Measurements from ENCODE around the gene ABCA2. TPM values are rescaled to one million over a fixed set of nuclear protein-coding genes. Genes with fewer than 3 reads are reported as not detected.

ABCA2 gene
- total RNA-seq, 1 experiment from 2014 or later = 19.2 TPM

DNA sequence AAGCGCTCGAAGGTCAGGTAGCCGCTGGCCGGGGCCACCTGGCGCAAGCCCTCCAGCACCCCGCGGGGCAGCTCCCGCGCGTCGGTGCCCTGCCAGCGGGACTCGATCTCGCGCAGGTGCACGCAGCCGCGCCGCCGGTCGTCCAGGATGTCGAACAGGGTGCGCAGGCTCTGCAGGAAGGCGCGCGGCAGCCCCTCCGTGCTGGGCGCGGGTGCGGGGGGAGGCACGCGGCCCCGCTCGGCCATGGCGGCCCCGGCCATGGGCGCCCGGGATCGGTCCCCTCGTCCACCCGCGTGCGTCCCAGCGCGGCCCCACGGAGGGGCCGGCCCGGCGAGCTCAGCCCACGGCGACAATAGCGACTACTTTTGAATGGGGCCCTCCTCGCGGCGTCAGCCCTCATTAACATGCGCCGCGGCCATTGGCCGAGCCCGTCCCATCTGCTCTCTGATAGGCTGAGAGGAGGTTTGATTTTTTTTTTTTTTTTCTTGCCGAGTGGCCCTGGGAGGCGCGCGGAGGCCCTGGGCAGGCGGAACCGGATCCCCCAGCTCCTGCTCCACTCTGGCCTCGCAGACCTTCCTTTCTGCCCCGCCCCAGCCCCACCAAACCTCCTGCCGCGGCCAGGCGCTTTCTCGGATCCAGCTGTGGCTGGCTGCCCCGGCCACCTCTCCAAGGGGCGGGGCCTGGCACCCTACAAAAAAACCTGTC is 42.3 kb upstream of the ABCA2 start, which contains the start of gene SAPCD2:
TSS of gene SAPCD2 (minus strand) at position 357 of the 705 bp plus-strand sequence. CDS start at position 260, 97 bp downstream.
- peak within 1 kb of the TSS; percentile 71 for H3K4me3 Mint-ChIP-seq
- no peaks in the 10 kb centered on the region for H3K9me3 Mint-ChIP-seq
- H3K4me1 Mint-ChIP-seq = peaks cover 34% of the 10 kb centered on the region
- peak; percentile 84 for ATAC-seq
- CTCF ChIA-PET = interaction anchor here (0.7 to 10.4 kb wide), 34 partner anchors 7 to 532 kb away, joined by 3 to 240 read pairs (median 5); partner anchors contain the start of genes ABCA2, ENTPD2, EXD3 and LCN8
- H3K36me3 Mint-ChIP-seq = peaks cover 3% of the 10 kb centered on the region
- POLR2A ChIA-PET = interaction anchor here (0.6 to 2.9 kb wide), 7 partner anchors 15 to 170 kb away, joined by 3 to 21 read pairs (median 5); partner anchors contain the start of genes MAN1B1 and TPRN
- TF ChIP-seq MYBL2 (CRISPR knock-in tag; IDR thresholded peaks at IDR 0.05) = peak; percentile 87
- no peak for TF ChIP-seq TEAD4 (CRISPR knock-in tag; IDR thresholded peaks at IDR 0.05)
- TF ChIP-seq, protein P1, sequence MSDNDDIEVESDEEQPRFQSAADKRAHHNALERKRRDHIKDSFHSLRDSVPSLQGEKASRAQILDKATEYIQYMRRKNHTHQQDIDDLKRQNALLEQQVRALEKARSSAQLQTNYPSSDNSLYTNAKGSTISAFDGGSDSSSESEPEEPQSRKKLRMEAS (CRISPR knock-in tag; IDR thresholded peaks at IDR 0.05) = 0 out of 2 replicates have a peak, but pooled peaks have one; percentile 29
- TF ChIP-seq, protein P2, sequence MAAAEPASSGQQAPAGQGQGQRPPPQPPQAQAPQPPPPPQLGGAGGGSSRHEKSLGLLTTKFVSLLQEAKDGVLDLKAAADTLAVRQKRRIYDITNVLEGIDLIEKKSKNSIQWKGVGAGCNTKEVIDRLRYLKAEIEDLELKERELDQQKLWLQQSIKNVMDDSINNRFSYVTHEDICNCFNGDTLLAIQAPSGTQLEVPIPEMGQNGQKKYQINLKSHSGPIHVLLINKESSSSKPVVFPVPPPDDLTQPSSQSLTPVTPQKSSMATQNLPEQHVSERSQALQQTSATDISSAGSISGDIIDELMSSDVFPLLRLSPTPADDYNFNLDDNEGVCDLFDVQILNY (CRISPR knock-in tag; IDR thresholded peaks at IDR 0.05) = 0 out of 2 replicates have a peak, but pooled peaks have one; percentile 24
- TF ChIP-seq, protein P3, sequence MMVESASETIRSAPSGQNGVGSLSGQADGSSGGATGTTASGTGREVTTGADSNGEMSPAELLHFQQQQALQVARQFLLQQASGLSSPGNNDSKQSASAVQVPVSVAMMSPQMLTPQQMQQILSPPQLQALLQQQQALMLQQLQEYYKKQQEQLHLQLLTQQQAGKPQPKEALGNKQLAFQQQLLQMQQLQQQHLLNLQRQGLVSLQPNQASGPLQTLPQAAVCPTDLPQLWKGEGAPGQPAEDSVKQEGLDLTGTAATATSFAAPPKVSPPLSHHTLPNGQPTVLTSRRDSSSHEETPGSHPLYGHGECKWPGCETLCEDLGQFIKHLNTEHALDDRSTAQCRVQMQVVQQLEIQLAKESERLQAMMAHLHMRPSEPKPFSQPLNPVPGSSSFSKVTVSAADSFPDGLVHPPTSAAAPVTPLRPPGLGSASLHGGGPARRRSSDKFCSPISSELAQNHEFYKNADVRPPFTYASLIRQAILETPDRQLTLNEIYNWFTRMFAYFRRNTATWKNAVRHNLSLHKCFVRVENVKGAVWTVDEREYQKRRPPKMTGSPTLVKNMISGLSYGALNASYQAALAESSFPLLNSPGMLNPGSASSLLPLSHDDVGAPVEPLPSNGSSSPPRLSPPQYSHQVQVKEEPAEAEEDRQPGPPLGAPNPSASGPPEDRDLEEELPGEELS (CRISPR knock-in tag; IDR thresholded peaks at IDR 0.05) = 0 out of 2 replicates have a peak, but pooled peaks have one; percentile 12
- no peak for TF ChIP-seq ZNF121 (CRISPR knock-in tag; IDR thresholded peaks at IDR 0.05)
- no peak for TF ChIP-seq ATF1 (CRISPR knock-in tag; IDR thresholded peaks at IDR 0.05)
- TF ChIP-seq NFYB (CRISPR knock-in tag; conservative IDR thresholded peaks at IDR 0.05; ENCODE audit: low read depth) = 0 out of 2 replicates have a peak, but pooled peaks have one; percentile 24
- H3K27ac Mint-ChIP-seq = peak within 1 kb of the TSS; percentile 95
- peak; percentile 88 for DNase-seq (ENCODE audit: low spot score)
- no peaks in the 10 kb centered on the region for H3K27me3 Mint-ChIP-seq (ENCODE audit: low read depth)

DNA sequence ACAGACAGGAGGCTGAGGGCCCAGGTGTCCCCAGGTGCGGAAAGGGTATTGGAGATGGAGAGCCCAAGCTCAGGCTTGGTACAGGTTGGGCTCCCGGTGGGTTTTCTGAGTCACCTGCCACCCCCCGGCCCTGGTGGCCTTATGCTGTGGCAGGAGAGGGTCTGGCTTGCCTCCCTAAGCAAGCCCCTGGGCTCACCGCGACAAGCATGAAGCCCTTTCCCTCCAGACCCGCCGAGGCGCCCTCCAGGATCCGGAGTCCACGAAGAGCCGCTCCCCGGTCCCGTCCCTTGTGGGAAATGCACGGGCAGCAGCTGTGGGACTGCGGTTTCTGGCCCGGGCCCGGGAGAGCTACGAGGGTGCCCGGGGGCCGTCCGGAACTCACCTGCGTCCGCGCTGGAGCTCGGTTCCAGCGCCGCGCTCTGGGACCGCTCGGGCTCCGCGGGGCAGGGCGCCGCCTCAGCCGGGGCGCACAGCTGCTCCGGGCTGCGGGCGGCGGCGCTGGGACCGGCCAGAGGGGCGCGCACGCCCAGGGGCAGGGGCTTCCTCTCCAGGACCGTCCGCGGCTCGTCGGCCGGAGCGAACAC is 41.6 kb upstream of the ABCA2 start:
- POLR2A ChIA-PET = interaction anchor here (1.0 to 2.9 kb wide), 5 partner anchors 17 to 171 kb away, joined by 3 to 21 read pairs (median 5); partner anchors contain the start of genes MAN1B1 and TPRN
- Mint-ChIP-seq H3K4me1 (peaks cover 26% of the 10 kb centered on the region), H3K9me3 (no peaks in the 10 kb centered on the region), H3K27me3 (ENCODE audit: low read depth) (no peaks in the 10 kb centered on the region), H3K36me3 (peaks cover 3% of the 10 kb centered on the region), H3K4me3 (peak overlapping the region; percentile 69), H3K27ac (no peak overlapping the region)
- TF ChIP-seq, protein P2 (CRISPR knock-in tag; IDR thresholded peaks at IDR 0.05) = no peak
- no peak for TF ChIP-seq NFE2L1 (CRISPR knock-in tag; IDR thresholded peaks at IDR 0.05)
- no peak for TF ChIP-seq RELA (CRISPR knock-in tag; IDR thresholded peaks at IDR 0.05; ENCODE audit: borderline replicate concordance)
- TF ChIP-seq, protein P4, sequence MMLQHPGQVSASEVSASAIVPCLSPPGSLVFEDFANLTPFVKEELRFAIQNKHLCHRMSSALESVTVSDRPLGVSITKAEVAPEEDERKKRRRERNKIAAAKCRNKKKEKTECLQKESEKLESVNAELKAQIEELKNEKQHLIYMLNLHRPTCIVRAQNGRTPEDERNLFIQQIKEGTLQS (CRISPR knock-in tag; conservative IDR thresholded peaks at IDR 0.05) = no peak
- no peak for TF ChIP-seq GRHL2 (CRISPR knock-in tag; IDR thresholded peaks at IDR 0.05; ENCODE audit: insufficient replicate concordance, severe bottlenecking)
- TF ChIP-seq, protein P5, sequence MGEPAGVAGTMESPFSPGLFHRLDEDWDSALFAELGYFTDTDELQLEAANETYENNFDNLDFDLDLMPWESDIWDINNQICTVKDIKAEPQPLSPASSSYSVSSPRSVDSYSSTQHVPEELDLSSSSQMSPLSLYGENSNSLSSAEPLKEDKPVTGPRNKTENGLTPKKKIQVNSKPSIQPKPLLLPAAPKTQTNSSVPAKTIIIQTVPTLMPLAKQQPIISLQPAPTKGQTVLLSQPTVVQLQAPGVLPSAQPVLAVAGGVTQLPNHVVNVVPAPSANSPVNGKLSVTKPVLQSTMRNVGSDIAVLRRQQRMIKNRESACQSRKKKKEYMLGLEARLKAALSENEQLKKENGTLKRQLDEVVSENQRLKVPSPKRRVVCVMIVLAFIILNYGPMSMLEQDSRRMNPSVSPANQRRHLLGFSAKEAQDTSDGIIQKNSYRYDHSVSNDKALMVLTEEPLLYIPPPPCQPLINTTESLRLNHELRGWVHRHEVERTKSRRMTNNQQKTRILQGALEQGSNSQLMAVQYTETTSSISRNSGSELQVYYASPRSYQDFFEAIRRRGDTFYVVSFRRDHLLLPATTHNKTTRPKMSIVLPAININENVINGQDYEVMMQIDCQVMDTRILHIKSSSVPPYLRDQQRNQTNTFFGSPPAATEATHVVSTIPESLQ (CRISPR knock-in tag; IDR thresholded peaks at IDR 0.05) = no peak
- TF ChIP-seq, protein P6, sequence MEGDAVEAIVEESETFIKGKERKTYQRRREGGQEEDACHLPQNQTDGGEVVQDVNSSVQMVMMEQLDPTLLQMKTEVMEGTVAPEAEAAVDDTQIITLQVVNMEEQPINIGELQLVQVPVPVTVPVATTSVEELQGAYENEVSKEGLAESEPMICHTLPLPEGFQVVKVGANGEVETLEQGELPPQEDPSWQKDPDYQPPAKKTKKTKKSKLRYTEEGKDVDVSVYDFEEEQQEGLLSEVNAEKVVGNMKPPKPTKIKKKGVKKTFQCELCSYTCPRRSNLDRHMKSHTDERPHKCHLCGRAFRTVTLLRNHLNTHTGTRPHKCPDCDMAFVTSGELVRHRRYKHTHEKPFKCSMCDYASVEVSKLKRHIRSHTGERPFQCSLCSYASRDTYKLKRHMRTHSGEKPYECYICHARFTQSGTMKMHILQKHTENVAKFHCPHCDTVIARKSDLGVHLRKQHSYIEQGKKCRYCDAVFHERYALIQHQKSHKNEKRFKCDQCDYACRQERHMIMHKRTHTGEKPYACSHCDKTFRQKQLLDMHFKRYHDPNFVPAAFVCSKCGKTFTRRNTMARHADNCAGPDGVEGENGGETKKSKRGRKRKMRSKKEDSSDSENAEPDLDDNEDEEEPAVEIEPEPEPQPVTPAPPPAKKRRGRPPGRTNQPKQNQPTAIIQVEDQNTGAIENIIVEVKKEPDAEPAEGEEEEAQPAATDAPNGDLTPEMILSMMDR (IDR thresholded peaks at IDR 0.05) = no peak
- TF ChIP-seq IRF2 (CRISPR knock-in tag; IDR thresholded peaks at IDR 0.05; ENCODE audit: borderline replicate concordance, low read depth) = no peak
- no peak for TF ChIP-seq NFYB (CRISPR knock-in tag; conservative IDR thresholded peaks at IDR 0.05; ENCODE audit: low read depth)
- TF ChIP-seq NFATC4 (CRISPR knock-in tag; IDR thresholded peaks at IDR 0.05) = no peak
- TF ChIP-seq, protein P7, sequence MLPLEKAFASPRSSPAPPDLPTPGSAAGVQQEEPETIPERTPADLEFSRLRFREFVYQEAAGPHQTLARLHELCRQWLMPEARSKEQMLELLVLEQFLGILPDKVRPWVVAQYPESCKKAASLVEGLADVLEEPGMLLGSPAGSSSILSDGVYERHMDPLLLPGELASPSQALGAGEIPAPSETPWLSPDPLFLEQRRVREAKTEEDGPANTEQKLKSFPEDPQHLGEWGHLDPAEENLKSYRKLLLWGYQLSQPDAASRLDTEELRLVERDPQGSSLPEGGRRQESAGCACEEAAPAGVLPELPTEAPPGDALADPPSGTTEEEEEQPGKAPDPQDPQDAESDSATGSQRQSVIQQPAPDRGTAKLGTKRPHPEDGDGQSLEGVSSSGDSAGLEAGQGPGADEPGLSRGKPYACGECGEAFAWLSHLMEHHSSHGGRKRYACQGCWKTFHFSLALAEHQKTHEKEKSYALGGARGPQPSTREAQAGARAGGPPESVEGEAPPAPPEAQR (CRISPR knock-in tag; IDR thresholded peaks at IDR 0.05) = no peak
- TF ChIP-seq, protein P8, sequence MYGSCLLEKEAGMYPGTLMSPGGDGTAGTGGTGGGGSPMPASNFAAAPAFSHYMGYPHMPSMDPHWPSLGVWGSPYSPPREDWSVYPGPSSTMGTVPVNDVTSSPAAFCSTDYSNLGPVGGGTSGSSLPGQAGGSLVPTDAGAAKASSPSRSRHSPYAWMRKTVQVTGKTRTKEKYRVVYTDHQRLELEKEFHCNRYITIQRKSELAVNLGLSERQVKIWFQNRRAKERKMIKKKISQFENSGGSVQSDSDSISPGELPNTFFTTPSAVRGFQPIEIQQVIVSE (CRISPR knock-in tag; IDR thresholded peaks at IDR 0.05; ENCODE audit: borderline replicate concordance) = no peak
- CTCF ChIA-PET = interaction anchor here (0.7 to 10.4 kb wide), 29 partner anchors 8 to 353 kb away, joined by 3 to 240 read pairs (median 7); partner anchors contain the start of genes ABCA2, ENTPD2, EXD3 and LCN8
- DNase-seq (ENCODE audit: low spot score) = peak; percentile 35
- peak; percentile 8 for ATAC-seq
